Measurements from ENCODE around the gene SF3B5.
"Not testable (repeated sequence)": the region's sequence is repeated elsewhere in the genome, so short reads cannot be mapped to it uniquely, and the experiment has no call there.

The SF3B5 gene

GRCh38 chr6:144104898-144105487, 9.6 kb upstream of the SF3B5 start:
- peak; percentile 72 for DNase-seq (ENCODE audit: low spot score)

DNA sequence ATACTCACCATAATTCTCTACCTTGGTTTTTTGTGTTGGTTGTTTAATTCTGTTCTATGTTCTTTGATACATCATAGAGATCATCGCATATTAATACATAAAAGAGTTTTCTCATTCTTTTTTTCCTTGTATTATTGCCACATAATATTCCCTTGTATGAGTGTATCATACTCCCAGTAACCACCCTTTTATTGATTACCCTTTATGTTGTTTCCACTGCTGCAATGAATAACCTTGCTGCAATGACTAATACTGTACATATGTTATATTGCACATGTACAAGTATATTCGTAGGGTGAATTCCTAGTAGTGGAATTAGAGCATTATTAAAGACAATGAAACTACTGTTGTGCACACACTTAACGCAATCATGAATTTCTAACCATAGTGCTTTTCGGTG, 9.1 kb upstream of the SF3B5 start:
- no peak for DNase-seq (ENCODE audit: low spot score)

DNA sequence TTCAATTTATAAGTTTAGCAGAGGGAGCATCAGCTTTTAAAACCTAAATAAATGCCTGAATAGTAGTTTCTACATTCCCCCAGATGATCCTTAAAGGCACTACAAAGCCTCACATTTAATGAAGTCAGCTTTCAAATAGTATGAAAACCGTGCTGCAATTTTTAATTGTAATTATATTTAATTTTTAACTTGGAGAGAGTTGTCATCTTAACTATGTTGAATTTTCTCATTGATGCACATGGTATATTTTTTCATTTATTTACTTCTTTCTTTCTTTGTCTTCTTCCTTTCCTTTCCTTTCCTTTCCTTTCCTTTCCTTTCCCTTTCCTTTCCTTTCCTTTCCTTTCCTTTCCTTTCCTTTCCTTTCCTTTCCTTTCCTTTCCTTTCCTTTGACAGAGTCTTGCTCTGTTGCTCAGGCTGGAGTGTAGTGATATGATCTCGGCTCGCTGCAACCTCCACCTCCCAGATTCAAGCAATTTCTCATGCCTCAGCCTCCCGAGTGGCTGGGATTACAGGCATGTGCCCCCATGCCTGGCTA, 7.7 kb upstream of the SF3B5 start:
- DNase-seq (ENCODE audit: low spot score) = no peak

GRCh38 chr6:144098993-144099392, 3.6 kb upstream of the SF3B5 start:
- DNase-seq (ENCODE audit: low spot score) = no peak

DNA sequence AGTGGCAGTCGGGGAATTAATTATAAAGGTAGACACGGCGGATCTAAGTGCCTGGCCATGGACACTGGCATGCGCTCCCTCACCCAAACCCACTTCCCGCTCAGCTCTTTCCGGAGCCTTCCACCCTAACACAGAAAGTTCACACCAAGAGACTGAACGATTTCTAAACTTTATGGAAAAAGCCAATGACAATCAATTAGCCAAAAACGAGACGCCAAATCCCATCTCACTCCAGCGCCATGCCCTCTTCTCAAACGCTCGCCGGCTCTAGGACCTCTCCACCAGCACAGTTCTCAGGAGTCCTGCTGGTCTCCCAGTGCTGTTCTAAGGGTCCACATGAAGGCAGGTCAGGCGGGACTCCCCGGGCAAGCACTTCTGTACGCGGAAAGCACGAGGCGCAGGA, 641 bp downstream of the SF3B5 start:
- DNase-seq (ENCODE audit: low spot score) = no peak

GRCh38 chr6:144093658-144094057, 1.7 kb downstream of the SF3B5 start:
- DNase-seq (ENCODE audit: low spot score) = no peak

DNA sequence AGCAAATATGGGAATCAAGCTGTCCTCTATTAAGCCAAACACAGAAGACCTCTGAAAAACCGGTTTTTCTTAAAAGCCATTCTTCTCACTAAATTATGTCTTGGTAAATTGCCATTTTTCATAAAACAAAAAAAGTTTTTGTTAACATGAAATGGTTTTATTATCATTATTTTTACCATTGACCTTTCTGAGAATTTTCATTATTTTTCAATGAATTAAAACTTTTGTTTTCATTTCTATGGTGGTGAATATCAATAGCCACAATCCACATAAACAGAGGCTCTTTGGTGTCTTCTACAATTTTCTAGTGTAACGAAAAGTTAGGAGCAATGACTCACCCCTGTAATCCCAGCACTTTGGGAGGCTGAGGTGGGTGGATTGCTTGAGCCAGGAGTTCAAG, 2.1 kb downstream of the SF3B5 start:
- no peak for DNase-seq (ENCODE audit: low spot score)

DNA sequence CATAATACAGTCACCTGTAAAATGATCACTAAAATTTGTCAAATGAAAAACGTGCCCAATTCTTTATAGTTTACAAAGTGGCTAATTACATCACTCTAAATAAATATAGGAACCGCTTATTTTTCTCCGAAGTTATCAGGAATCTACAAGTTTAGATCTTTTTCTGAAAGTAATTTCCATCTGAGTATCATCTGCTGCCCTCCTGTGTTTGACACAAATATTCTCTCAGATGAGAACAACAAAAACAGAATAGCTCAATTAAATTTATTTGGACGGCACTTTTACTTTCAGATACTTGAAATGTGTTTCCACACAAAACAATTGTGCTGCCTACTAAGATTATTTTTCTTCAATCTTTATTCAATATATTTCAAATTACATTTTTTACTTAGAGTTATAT, 5.0 kb downstream of the SF3B5 start:
- DNase-seq (ENCODE audit: low spot score) = no peak

GRCh38 chr6:144087789-144088426, 7.5 kb downstream of the SF3B5 start:
- DNase-seq (ENCODE audit: low spot score) = no peak

DNA sequence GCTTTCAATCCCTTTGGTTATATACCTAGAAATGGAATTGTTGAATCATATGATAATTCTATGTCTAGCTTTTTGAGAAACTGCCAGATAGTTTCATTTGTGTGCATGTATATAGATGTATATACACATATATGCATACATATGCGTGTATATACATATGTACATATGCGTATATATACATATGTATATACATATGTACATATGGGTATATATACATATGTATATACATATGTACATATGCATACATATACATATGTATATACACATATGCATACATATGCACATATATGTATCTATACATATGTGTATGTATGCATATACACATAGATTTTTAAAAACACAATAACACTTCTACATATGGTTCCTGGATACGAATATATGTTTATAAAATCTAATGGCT, 8.4 kb downstream of the SF3B5 start:
- DNase-seq (ENCODE audit: low spot score) = no peak

- DNase-seq (ENCODE audit: low spot score) = no peak
Observed at GRCh38 chr6:144083172-144083571, 12.2 kb downstream of the SF3B5 start.

- not testable (repeated sequence) for DNase-seq (ENCODE audit: low spot score)
Observed at GRCh38 chr6:144082412-144082811, 13.0 kb downstream of the SF3B5 start.

- DNase-seq (ENCODE audit: low spot score) = no peak
Observed at GRCh38 chr6:144077871-144078270, 17.5 kb downstream of the SF3B5 start.

- DNase-seq (ENCODE audit: low spot score) = no peak
Observed at GRCh38 chr6:144075875-144076274, 19.5 kb downstream of the SF3B5 start.

GRCh38 chr6:144075187-144075586, 20.2 kb downstream of the SF3B5 start:
- DNase-seq (ENCODE audit: low spot score) = no peak

GRCh38 chr6:144073024-144073423, 22.3 kb downstream of the SF3B5 start:
- DNase-seq (ENCODE audit: low spot score) = no peak

DNA sequence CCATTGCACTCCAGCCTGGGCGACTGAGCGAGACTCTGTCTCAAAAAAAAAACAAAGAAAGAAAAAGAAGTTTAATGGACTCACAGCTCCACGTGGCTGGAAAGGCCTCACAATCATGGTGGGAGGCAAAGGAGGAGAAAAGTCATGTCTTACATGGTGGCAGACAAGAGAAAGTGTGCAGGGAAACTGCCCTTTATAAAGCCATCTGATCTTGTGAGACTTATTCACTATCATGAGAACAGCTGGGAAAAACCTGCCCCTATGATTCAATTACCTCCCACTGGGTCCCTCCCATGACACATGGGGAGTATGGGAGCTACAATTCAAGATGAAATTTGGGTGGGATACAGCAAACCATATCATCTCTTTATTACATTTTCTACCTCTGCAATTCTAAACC, 25.9 kb downstream of the SF3B5 start:
- no peak for DNase-seq (ENCODE audit: low spot score)

- no peak for DNase-seq (ENCODE audit: low spot score)
Observed at GRCh38 chr6:144068794-144069193, 26.6 kb downstream of the SF3B5 start.

- no peak for DNase-seq (ENCODE audit: low spot score)
Observed at GRCh38 chr6:144066741-144067484, 28.5 kb downstream of the SF3B5 start.

- no peak for DNase-seq (ENCODE audit: low spot score)
Observed at GRCh38 chr6:144066255-144066654, 29.1 kb downstream of the SF3B5 start.

DNA sequence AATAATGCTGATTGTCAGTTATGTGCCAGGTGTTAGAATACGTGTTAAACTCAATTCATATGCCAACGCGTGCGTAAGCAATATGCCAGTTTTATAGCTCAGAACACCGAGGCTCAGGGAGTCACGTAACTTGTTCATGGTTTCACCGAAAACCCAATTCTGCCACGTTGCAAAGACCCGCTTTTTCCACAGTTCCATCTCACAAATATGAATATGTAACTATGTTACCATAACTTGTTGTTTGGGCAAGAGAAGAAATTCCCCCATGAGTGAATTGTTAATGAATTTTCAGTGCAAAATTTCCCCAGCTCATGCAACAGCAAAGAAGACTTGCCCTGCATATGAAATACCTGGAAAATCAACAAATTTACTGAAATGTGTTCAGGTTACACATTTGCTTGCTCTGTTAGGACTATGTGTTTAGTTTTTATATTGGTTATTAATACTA, 30.1 kb downstream of the SF3B5 start:
- no peak for DNase-seq (ENCODE audit: low spot score)

DNA sequence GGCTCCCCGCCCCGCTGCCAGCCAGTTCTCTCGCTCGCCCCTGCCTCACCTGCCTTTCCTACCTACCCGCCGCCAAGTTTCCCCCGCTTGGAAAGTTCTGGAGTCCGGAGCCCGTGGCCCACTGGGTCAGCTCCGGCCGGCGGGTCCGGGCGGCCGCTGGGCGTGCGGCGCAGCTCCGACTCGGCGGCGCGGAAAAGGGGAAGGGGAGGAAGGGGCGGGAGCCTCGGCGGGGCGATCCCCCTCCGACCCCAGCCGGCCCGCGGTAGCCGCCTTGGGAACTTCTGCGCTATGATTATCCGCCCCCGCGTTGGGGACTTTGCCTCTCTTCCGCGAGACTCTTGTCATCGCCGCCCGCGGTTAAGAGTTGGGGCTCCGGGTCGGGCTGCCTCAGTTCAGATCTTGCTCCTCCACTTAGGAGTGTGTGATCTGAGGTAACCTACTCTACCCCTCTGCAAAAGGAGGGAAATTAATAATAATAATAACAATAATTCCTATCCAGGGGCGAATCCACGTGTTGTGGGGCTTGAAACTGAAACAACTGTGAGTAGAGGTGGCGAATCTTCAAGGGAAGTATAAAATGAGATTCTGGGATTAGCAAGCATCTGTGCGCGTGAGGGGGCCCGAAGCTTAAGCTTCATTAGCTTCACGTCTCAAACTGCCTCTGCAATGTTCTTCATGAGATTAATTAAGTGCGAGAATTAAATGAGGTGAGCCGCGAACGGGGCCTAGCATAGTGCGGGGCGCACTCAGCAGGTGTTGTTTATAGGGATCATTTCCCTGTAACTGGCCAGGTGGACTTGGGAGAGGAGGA, 30.8 kb downstream of the SF3B5 start:
- no peak for DNase-seq (ENCODE audit: low spot score)
